Measurements from ENCODE around the gene FXN. TPM values are rescaled to one million over a fixed set of nuclear protein-coding genes. Genes with fewer than 3 reads are reported as not detected.

Gene FXN
- total and polyA plus RNA-seq, 2 donors (not counting 3 experiments of a cell fraction or from before 2014, with no cell fraction given), result 18.2 to 21.2 TPM

- Histone ChIP-seq H3K4me1 (ENCODE audit: control insufficient read depth, extremely low read depth, insufficient read depth, low read length) (peaks cover 6% of the 10 kb centered on the region), H3K9me1 (replicated peaks; ENCODE audit: control insufficient read depth, extremely low read depth, insufficient read depth, low read length) (no peaks in the 10 kb centered on the region), H3K36me3 (ENCODE audit: control insufficient read depth in 2 of 2, extremely low read depth in 1 of 2, insufficient read depth in 2 of 2, low read length in 2 of 2) (peaks cover 0 to 6% of the 10 kb centered on the region in 2 experiments), H3K9me3 (replicated peaks; ENCODE audit: control insufficient read depth, insufficient read depth, low read length) (no peaks in the 10 kb centered on the region), H3K4me3 (replicated peaks in 1 of 3; ENCODE audit: insufficient read depth in 1 of 3, low read depth in 1 of 3, low read length in 3 of 3) (no peak overlapping the region), H3K4me2 (ENCODE audit: insufficient read depth, low read length) (no peak overlapping the region), H3K79me2 (ENCODE audit: control insufficient read depth, insufficient read depth, low read length) (peaks cover 19% of the 10 kb centered on the region), H3K27me3 (ENCODE audit: control insufficient read depth in 2 of 2, insufficient read depth in 2 of 2, low read length in 2 of 2) (no peaks in the 10 kb centered on the region), H3K9ac (replicated peaks; ENCODE audit: extremely low read depth, insufficient read depth, low read length) (no peak overlapping the region), H4K20me1 (replicated peaks; ENCODE audit: control insufficient read depth, extremely low read depth, insufficient read depth, low read length) (no peaks in the 10 kb centered on the region), H3K27ac (ENCODE audit: insufficient read depth, low read depth, low read length) (no peak overlapping the region), H2AFZ (ENCODE audit: low read depth, low read length) (no peak overlapping the region)
- intact Hi-C loops (cut with micrococcal nuclease), result loop anchor here (1.0 kb wide), 1 partner anchor 8 kb away; no protein-coding TSS in a partner anchor
- ChIA-PET POLR2A (no interaction called here), CTCF (interaction anchor here (0.7 to 1.7 kb wide), 6 partner anchors 9 to 179 kb away, joined by 3 to 4 read pairs (median 4); partner anchors contain the start of gene FXN)
- dilution Hi-C loops (cut with MboI; ENCODE audit: extremely low pct_ligation_motif_present, low sequenced_read_pairs), result no loop called here
- TF ChIP-seq MYC (IDR thresholded peaks at IDR 0.05; ENCODE audit: low read depth, low read length), result no peak
- TF ChIP-seq JUN (IDR thresholded peaks at IDR 0.05; ENCODE audit: borderline replicate concordance, insufficient read depth, insufficient read length, low read depth), result no peak
- TF ChIP-seq MAX (IDR thresholded peaks at IDR 0.05; ENCODE audit: insufficient read depth, insufficient read length), result no peak
- no peak for TF ChIP-seq FOS (IDR thresholded peaks at IDR 0.05; ENCODE audit: borderline replicate concordance, insufficient read depth, low read length)
- BruUV-seq (replicated peaks), result no TSS peak
- DNase-seq (ENCODE audit: low read depth, low spot score) (peak; percentile 34), FAIRE-seq (peak; percentile 47)
Measured at GRCh38 chr9:69044240-69045219, 9.0 kb downstream of the FXN start.

GRCh38 chr9:69045821-69046220 is 10.3 kb downstream of the FXN start:
- BruUV-seq (replicated peaks), result no TSS peak
- Histone ChIP-seq H4K20me1 (replicated peaks; ENCODE audit: control insufficient read depth, extremely low read depth, insufficient read depth, low read length) (no peaks in the 10 kb centered on the region), H2AFZ (ENCODE audit: low read depth, low read length) (no peak overlapping the region), H3K9me3 (replicated peaks; ENCODE audit: control insufficient read depth, insufficient read depth, low read length) (no peaks in the 10 kb centered on the region), H3K4me2 (ENCODE audit: insufficient read depth, low read length) (no peak overlapping the region), H3K27ac (ENCODE audit: insufficient read depth, low read depth, low read length) (no peak overlapping the region), H3K4me3 (replicated peaks in 1 of 3; ENCODE audit: insufficient read depth in 1 of 3, low read depth in 1 of 3, low read length in 3 of 3) (no peak overlapping the region), H3K79me2 (ENCODE audit: control insufficient read depth, insufficient read depth, low read length) (peaks cover 12% of the 10 kb centered on the region), H3K27me3 (ENCODE audit: control insufficient read depth in 2 of 2, insufficient read depth in 2 of 2, low read length in 2 of 2) (no peaks in the 10 kb centered on the region), H3K9ac (replicated peaks; ENCODE audit: extremely low read depth, insufficient read depth, low read length) (no peak overlapping the region), H3K36me3 (ENCODE audit: control insufficient read depth in 2 of 2, extremely low read depth in 1 of 2, insufficient read depth in 2 of 2, low read length in 2 of 2) (peaks cover 0 to 6% of the 10 kb centered on the region in 2 experiments), H3K4me1 (ENCODE audit: control insufficient read depth, extremely low read depth, insufficient read depth, low read length) (peaks cover 6% of the 10 kb centered on the region), H3K9me1 (replicated peaks; ENCODE audit: control insufficient read depth, extremely low read depth, insufficient read depth, low read length) (no peaks in the 10 kb centered on the region)
- intact Hi-C loops (cut with micrococcal nuclease) (no loop called here), dilution Hi-C loops (cut with MboI; ENCODE audit: extremely low pct_ligation_motif_present, low sequenced_read_pairs) (no loop called here)
- CTCF ChIA-PET, result interaction anchor here (0.9 to 2.0 kb wide), 6 partner anchors 8 to 177 kb away, joined by 3 to 7 read pairs (median 4); partner anchors contain the start of gene FXN
- DNase-seq (ENCODE audit: low read depth, low spot score) (no peak), FAIRE-seq (no peak)
- TF ChIP-seq JUN (IDR thresholded peaks at IDR 0.05; ENCODE audit: borderline replicate concordance, insufficient read depth, insufficient read length, low read depth) (no peak), CTCF (IDR thresholded peaks at IDR 0.05; ENCODE audit: extremely low read depth in 1 of 2, insufficient read depth in 1 of 2, low read depth in 1 of 2, low read length in 2 of 2) (no peak), POLR2A (IDR thresholded peaks at IDR 0.05; ENCODE audit: low read depth, low read length) (no peak), MYC (IDR thresholded peaks at IDR 0.05; ENCODE audit: low read depth, low read length) (no peak), POLR2AphosphoS5 (IDR thresholded peaks at IDR 0.05; ENCODE audit: insufficient read depth, low read depth, low read length) (no peak), EZH2 (IDR thresholded peaks at IDR 0.05; ENCODE audit: borderline replicate concordance, low read depth, low read length, severe bottlenecking) (no peak)
- POLR2A ChIA-PET, result no interaction called here
